Stimulated activated CD4-positive, alpha-beta T cell treated with anti-CD3 and anti-CD28 coated beads, Interleukin-12 subunit alpha, Interleukin-12 subunit beta, amount 100 ng/mL, for 4 hours (primary cell): Measurements from ENCODE around the gene ESM1.
"Not testable (repeated sequence)": the region's sequence is repeated elsewhere in the genome, so short reads cannot be mapped to it uniquely, and the experiment has no call there.

Experiments used
- DNase-seq: peaks from one replicate; pipeline ENCODE4 v3.0.0-alpha.2; 2020

Gene ESM1, protein sequence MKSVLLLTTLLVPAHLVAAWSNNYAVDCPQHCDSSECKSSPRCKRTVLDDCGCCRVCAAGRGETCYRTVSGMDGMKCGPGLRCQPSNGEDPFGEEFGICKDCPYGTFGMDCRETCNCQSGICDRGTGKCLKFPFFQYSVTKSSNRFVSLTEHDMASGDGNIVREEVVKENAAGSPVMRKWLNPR

DNA sequence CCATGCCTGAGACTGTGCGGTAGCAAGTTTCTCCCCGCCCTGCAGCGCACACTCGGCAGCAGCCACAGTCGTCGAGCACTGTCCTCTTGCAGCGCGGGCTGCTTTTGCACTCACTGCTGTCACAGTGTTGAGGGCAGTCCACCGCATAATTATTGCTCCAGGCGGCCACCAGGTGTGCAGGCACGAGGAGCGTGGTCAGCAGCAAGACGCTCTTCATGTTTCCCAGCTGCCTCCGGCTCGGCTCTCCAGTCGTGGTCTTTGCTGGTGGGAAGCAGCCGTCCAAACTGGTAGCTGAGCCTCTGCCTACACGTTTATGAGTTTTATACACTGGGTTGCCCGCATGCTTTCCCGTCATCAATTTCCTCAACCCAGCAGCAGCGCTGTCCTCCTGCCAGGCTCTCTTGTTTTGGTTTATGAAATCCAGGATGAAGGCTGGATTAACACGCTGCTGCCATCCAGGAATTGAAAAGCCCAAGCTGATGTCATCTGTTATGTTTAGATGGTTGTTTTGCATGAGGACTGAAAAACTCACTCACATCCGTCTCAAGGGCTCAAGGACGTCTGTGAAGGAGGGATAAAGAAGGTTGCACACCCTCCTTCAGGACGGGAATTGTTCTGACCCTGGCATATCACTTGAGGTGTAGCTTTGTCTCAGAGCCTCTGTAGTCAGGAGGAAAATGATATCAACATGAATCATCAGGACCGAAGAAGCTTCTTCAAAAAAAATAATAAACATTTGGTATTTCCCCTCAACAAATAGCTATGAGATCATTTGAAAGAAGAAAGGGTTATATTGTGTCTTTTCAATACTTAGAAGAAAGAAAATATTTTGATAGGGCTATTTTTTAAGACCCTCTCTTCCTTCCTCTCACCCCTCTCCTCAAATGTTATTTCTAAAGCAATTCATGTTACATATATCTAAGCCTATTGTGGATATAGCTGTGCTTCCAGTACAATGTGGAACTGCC, at the start of gene ESM1:
Gene ESM1, minus strand, starts transcription at position 293 of the 968 bp plus-strand sequence. Its CDS starts 76 bp downstream, at position 217.
- DNase-seq: no peak

DNA sequence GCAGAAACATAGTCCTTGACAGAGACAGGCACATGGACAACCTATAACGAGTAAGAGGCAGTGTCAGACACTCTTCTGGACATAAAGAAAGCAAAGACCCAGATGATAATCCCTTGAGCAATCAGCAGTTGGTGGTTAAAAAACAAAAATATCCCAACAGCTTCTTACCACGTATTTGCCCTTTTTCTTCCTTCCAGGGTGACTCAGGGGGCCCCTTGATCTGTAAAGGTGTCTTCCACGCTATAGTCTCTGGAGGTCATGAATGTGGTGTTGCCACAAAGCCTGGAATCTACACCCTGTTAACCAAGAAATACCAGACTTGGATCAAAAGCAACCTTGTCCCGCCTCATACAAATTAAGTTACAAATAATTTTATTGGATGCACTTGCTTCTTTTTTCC, 48.2 kb upstream of the ESM1 start:
- no peak for DNase-seq

DNA sequence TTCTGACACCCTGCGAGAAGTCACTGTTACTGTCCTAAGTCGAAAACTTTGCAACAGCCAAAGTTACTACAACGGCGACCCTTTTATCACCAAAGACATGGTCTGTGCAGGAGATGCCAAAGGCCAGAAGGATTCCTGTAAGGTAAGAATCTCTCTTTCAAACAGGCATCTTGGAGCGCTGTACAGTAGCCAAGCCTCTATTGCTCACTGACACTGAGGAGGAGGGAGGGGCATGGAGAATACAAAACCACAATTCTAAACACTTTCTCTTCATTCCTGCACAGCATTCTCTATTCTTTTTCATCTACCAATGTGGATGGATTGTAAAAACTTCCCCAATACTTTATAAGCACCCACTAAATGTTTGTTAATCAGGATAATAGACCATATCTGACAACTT, 46.1 kb upstream of the ESM1 start:
- no peak for DNase-seq

DNA sequence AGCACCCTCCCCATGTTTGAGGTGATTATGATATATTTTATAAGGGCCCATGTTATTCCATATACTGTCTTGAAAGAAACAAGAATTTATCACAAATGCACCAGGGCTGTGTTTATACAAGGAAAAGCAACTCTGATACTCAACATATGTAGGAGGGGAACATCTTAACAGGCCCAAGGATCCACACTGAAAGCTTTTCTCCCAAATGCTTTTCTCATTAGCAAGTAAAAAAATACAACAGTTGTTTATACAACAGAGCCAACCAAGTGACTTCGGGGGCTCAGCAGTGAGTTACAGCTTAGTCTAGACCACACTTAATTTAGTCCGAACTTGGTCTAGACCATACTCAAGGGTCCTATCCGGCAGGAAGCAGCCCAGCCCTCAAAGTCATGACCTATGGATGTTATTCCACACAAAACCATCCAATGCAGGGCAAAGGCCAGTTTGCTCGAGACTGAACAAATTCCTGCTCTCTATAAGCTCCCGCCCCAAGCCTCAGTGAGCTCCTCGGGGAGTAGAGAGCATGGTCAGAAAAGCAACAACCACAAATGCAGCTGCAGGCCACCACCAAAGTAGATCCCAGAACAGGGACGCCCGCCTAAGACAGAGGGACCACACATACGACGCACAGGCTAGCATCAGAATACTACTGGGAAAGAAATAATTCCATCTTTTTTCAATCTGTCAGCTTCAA, 45.4 kb upstream of the ESM1 start:
- DNase-seq: no peak

DNA sequence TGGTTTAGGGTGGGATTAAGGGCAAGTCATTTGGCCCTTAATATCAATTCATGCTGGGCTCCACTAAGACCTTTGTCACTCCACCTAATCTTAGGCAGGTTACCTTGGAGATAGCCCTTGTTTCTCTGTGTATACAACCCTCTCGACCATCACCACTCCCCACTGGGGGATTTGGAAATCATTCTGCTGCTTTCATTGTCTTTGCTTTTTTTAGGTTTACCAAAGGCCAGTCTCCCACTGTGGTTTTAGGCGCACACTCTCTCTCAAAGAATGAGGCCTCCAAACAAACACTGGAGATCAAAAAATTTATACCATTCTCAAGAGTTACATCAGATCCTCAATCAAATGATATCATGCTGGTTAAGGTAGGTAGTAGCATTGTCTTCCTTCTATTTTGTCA, 44.8 kb upstream of the ESM1 start:
- DNase-seq: no peak

DNA sequence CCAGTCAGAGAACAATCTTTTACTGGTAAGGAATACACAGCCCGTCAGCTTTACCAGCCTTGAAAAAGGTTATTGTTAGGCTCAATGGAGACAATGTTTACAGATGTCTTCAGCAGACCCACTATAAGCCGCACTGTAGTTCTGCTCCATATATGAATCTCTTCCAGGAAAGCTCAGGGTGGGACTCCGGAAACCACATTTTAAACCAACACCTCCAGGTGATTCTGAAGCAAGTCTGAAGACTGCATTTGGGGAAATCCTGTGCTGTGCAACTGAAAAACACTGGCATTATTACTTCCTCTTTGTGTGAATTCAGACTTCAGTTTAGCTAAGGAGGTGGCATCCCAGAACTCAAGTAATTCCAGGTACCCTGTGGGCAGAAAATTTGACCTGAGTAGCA, 42.2 kb upstream of the ESM1 start:
- DNase-seq: no peak

DNA sequence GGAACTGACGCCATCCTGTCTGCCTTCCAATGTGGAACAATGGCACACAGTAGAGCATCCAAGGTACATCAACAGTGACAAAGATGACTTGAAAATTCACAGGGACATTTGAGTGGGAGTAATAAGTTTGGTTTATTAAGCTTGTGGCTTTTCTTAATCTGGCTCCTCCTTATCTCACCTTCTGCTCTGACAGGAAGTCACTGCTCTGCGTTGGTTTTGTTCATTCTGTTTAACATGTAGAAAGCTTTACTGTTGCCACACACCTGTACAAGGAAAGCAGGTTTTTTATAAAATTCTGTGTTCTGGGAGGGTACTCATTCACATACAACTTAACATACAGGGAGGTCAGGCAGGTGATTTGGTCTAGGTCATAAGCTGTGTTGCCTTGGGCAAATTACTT, 37.1 kb upstream of the ESM1 start:
- no peak for DNase-seq

DNA sequence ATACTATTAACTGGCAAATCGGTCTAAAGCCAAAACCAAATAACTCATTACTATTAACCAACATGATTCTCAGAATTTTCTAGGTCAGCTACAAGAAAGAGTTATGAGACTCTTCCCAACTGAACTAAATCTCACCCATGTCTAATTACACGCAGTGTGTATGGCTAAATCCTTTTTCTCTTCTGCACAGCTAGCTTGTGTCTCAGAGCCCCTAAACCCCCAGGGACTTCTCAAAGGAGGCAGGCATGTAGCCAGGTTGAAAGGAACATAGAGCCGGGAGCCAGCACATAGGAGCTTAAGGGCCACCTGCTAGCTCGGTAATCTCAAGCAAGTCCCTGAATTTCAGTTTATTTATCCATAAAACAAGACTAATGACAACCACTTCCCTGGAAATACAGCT, 36.4 kb upstream of the ESM1 start:
- DNase-seq: no peak

DNA sequence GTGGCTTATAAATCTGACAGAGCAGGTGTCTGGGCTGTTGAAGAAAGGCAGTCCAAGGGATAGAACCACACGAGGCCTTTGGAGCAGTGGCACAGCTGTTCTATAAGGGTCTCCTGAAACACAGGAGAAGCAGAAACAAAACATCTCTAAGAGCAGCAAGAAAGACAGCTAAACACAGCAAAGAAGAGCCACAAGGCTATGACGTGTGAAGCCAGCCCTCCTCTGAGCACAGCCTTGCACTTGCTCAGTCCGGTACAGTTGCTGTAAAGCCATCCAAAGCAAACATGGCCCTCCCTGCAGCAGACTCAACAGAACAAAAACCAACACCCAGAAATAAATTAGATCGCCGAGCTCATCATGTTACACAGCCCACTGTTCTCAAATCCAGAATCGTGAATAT, 36.0 kb upstream of the ESM1 start:
- no peak for DNase-seq

DNA sequence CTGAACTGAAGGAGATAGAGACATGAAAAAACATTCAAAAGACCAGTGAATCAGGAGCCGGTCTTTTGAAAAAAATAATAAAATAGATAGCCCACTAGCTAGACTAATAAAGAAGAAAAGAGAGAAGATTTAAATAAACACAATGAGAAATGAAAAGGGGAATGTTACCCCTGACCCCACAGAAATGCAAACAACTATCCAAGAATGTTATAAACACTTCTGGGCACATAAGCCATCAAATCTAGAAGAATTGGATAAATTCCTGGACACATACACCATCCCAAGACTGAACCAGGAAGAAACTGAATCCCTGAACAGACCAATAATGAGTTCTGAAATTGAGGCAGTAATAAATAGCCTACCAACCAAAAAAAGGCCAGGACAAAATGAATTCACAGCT, 24.8 kb upstream of the ESM1 start:
- DNase-seq: not testable (repeated sequence)

DNA sequence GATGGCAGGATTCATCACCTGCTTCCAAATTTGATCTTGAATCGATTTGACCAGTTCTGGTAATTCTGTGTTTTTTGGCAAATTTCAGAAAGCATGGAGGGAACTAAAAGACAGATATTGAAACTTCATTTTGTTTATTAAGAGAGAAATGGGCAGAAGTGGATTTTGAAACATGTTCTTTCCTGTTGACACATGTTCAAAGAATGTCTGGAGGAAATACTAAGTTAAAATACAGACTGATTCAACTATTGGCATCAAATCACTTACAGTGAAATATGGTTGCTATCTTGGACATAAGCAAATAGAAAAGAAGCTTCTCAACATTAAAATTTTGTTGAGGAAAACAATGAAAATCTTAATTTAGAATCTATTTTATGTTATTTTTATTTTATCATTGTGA, 19.3 kb upstream of the ESM1 start:
- no peak for DNase-seq

DNA sequence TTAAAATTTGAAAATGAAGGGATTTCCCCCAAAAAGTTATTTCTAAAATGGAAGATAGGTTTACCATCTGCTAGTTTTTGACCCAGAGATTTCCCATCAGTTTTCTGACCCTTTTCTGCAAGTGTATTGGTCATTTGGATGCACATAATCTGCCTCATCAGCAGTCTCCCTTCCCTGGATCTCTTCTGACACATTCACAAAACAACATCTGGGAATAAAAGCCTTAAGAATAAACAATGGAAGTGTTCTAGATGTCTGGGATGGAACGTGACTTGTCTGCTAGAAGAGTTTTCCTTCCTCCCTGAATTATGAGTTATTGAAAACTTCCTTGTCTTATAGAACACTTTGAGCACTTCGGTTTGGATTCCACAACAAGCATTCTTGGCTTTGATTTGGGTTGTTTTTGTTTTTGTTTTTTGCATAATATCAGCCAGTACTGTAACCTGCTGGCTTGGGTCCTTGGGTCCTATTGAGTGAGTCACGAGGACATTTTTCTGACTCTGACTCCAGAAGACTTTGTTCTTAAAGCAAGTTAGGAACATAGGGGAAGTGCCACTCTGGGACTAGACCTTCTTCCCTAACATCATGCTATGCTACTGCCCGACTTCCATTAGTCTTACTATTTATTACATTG, 18.2 kb upstream of the ESM1 start:
- DNase-seq: no peak

DNA sequence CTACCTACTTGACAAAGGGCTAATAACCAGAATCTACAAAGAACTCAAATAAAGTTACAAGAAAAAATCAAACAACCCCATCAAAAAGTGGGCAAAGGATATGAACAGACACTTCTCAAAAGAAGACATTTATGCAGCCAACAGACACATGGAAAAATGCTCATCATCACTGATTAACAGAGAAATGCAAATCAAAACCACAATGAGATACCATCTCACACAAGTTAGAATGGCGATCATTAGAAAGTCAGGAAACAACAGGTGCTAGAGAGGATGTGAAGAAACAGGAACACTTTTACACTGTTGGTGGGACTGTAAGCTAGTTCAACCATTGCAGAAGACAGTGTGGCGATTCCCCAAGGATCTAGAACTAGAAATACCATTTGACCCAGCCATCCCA, 16.8 kb upstream of the ESM1 start:
- not testable (repeated sequence) for DNase-seq

DNA sequence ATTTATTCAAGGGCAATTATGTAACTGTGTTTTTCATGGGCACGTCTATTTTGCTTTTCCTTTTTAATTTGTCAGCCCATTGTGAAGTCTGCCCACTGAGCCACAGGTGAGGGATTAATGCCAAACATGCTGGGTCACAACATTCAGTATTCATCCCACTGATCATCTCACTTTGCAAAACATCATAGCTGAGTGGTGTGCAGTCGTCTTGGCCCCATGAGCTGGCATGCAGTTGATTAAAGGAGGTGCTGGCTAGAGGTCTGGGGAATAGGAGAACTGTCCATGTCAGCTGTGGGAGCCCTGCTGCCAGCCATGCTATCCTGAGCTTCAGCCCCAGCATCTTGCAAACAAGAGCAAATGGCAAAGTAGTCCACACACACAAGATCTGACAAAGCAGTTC, 11.7 kb upstream of the ESM1 start:
- DNase-seq: no peak

DNA sequence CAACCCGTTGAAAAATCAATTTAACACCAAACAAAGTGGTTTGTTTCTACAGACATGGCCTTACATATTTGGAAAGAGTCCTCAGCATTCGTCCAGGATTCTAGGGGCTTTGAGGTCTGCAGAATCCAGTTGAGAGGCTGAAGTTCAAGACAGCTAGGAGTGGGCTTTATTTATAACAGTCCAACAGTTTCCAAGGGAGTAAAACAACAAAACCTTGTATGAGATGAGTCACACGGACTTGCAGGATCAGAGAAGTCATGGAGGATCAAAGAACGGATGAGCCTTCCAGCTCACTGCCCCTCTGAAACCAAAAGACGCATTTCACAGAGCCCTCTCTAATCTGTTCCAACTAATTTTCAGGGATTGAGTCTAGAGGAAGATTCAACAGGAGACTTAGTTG, 11.1 kb upstream of the ESM1 start:
- DNase-seq: no peak

DNA sequence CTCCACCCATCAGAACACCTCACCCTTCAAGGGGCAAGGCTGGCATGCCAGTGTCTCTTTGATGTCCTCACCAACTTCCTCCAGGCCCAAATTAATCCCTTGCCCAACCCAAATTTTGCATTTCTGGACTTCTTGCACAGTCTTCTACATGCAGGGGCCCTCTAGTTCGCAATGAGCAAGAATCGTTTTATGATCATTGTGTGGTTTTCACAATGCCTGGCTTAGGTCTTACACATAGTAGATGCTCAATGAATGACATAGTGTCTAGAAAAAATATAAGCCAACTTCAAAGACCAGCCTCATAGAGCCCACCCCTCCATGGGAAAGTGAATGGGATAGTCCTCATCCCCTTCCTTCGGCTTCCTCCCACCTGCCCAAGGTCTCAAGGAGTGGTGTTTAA, 9.8 kb upstream of the ESM1 start:
- DNase-seq: no peak

DNA sequence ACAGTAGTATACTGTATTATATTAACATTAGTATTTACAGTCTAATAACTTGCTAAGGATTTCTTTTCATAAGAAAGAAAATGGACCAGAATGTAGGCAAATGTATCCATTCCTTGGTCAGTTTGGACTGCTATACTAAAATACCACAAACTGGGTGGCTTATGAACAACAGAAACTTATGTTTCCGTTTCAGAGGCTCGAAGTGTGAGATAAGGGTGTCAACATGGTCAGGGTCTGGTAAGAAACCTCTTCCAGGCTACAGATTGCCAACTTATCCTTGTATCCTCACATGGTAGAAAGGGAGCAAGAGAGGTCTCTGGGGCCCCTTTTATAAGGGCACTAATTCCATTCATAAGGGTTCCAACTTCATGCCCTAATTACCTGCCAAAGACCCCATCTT, 9.2 kb upstream of the ESM1 start:
- no peak for DNase-seq

DNA sequence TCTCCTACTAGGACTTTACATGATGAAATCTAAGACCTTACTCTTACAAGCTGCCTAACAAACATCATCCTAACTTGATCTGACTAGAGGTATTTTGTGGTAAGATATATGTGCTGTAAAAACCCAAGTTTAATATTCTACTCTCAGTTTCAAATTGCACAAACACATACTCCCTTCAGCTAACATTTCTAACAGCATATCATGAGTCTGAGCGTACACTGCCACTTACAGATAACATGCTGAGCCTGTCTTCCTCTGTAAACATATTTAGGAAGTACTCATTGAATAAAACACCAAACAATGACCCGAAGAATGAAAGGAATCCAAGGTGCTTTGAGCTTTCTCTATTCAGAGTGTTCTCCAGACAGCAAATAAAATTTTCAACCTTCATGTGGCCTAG, 7.9 kb upstream of the ESM1 start:
- no peak for DNase-seq

DNA sequence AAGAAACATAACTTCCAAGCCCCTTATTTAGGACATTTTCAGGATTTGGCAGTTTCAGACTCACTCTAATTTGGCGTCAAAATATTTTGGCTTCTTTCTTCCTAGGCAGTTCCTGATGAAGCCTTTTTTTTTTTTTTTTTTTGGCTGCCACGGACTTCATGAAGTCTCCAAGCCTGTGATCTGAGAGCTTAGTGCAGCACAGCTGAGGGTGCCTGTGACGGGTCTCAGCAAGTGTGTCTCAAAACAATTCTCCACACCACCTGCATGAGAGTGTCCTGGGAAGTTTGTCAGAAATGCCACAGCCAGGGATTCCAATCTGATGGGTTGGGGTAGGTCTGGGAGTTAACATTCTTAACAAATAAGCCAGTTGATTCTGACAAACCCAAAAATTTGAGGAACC, 6.0 kb upstream of the ESM1 start:
- DNase-seq: no peak

DNA sequence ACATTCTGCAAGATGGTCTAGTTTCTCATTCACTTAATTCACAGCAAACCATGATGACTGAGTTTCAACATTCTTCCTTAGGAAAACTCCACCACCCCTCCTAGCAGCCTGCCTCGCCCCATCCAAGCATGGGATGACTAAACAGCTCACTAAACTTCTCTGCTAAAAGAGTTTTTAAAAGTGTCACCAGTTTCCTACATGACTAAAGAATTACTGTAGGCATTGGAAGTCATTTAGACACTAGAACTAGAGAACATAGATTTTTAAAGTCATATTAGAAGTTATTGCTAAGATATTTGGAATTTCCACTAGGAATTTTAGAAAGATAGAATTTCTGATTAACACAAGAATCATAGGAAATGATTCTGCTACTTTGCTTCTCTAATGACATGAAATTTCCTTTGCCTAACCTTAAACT, 5.5 kb upstream of the ESM1 start:
- no peak for DNase-seq

DNA sequence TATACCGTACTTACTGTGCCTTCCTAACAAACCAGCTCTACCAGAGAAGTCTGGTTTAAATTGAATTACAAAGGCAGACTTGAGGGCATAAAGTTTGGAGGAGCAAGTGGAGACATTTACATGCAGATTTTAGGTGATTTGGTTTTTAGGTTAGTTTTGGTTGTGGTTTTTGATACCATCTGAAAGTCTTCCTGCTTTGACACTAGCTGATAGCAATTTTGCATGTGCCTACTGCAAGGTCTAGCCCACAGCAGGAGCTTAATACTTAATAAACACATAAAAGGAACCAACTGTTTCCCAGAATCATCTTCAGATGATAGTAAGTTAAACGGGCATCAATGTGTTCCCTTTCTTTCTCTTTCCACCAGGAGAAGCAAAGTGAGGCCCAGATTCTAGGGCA, 3.4 kb upstream of the ESM1 start:
- no peak for DNase-seq

DNA sequence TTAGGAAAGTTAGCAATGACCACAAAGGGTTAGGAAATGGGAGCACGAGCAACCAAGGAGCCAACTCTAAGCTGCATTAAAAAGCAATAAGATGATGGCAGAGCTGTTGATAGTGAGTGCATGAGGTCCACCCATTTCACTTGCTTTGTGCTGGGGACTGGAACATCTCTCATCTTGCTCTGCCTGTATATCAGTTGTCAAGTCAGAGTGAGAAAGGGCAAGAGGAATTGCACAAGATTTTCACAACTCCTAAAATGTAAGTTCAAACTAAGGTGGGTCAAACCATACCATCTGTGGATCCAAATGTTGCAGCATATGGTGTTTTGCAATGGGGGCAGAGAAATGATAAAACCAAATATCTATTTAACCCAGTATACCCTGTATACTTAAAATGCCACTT, 2.8 kb upstream of the ESM1 start:
- DNase-seq: no peak

DNA sequence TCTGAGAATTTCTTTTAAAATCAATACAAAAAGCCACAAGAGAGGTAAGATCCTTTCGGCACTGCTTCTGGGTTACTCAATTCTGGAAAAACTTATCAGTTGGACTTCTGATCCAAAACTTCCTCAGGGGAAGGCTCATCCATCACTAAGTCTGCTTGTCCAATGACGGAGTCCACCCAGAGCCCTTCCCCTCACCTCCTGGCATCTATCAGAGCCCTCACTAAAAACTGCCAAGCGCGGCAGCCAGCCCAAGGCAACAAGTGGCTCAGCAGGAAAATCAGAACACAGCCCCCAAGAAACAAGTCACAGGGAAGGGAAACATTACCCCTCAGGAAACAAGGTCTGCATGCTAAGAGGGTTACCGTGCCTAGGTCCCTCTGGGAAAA, 869 bp upstream of the ESM1 start:
- no peak for DNase-seq

DNA sequence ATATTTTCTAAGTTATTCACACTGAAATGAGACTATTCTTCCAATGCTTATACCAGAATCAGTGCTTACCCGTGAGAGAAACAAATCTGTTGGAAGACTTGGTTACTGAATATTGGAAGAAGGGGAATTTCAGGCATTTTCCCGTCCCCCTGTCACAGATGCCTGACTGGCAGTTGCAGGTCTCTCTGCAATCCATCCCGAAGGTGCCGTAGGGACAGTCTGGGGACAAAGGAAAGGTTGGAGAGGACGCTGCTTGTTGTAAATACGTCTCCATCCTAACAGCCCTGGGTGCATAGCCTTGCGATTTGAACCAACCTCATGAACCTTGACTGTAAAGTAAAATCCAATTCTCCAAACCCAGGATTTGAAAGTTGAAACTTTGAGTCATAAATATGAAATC, 3.5 kb downstream of the ESM1 start:
- DNase-seq: no peak
